Measurements from ENCODE around the gene NFKB2. TPM values are rescaled to one million over a fixed set of nuclear protein-coding genes. Genes with fewer than 3 reads are reported as not detected.

Gene NFKB2
- total and polyA plus RNA-seq, 10 donors: 34.7 to 161 (median 57.1) TPM

DNA sequence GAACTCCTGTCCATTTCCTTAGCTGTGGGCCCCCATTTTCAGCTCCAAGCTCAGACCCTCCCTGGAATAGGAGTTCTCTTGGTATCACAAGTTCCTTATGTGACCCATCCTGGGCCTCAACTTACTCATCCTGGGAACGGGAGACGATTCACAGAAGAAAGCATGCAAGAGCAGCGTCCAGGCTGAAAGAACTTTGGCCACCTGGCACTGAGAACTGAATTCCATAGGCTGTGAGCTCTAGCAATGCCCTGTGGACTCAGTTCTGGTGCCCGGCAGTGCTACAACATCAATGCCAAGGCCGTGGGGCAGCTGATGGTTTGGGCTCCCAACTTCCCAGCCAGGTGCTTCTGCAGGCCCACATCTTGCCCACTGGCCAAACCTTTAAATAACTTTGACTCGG lies 40.8 kb downstream of the NFKB2 start:
- Histone ChIP-seq H3K9me3 (no peaks in the 10 kb centered on the region), H3K27me3 (replicated peaks in 1 of 7) (peaks cover 0 to 9% (median 0%) of the 10 kb centered on the region in 7 donors), H3K4me1 (peaks cover 18 to 55% (median 45%) of the 10 kb centered on the region in 6 donors), H3K4me3 (peak overlapping the region in 3 of 8 donors; percentile 14 to 60 (median 34)), H3K36me3 (no peaks in the 10 kb centered on the region), H3K27ac (peak overlapping the region in 3 of 8 donors; percentile 78 to 93 (median 87))
- DNase-seq: no peak
- intact Hi-C loops (cut with DNase I; ENCODE audit: low total_unique reads): no loop called here
- 60 to 83% (median 62%) methylated on average over 5 to 6 of the region's 6 CpGs for WGBS, 5 donors
- no peak for TF ChIP-seq POLR2A (IDR thresholded peaks at IDR 0.05)
- no peak for TF ChIP-seq CTCF (IDR thresholded peaks at IDR 0.05 in 8 of 11, conservative IDR thresholded peaks at IDR 0.05 in 3 of 11)
- no peak for TF ChIP-seq POLR2AphosphoS5 (IDR thresholded peaks at IDR 0.05)

DNA sequence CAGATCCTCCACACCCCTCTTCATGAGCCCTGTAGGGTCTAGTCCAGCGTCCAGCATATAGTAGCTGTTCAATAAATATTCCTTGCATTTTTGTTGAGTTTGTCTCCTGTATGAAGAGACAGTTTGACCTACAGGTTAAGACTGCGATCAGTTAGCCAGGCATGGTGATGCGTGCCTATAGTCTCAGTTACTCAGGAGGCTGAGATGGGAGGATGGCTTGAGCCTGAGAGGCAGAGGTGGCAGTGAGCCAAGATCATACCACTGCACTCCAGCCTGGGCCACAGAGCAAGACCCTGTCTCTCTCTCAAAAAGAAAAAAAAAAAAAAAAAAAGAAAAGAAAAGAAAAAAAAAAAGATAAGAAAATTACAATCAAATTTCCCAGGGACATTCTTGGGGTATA lies 42.0 kb downstream of the NFKB2 start:
- H3K4me3 ChIP-seq: no peak overlapping the region
- H3K27ac ChIP-seq: no peak overlapping the region
- H3K36me3 ChIP-seq: no peaks in the 10 kb centered on the region
- intact Hi-C loops (cut with DNase I; ENCODE audit: low total_unique reads): no loop called here
- TF ChIP-seq CTCF (IDR thresholded peaks at IDR 0.05 in 8 of 11, conservative IDR thresholded peaks at IDR 0.05 in 3 of 11) (no peak), POLR2A (IDR thresholded peaks at IDR 0.05) (no peak), POLR2AphosphoS5 (IDR thresholded peaks at IDR 0.05) (no peak)
- peaks cover 0 to 9% (median 0%) of the 10 kb centered on the region in 7 donors for H3K27me3 ChIP-seq (replicated peaks in 1 of 7)
- WGBS, 5 donors: 93 to 96% (median 95%) methylated on average over 3 of the region's 3 CpGs
- H3K9me3 ChIP-seq: no peaks in the 10 kb centered on the region
- no peak for DNase-seq
- H3K4me1 ChIP-seq: peaks cover 11 to 45% (median 35%) of the 10 kb centered on the region in 6 donors

GRCh38 chr10:102438374-102438773 lies 42.9 kb downstream of the NFKB2 start:
- H3K4me1 ChIP-seq: peaks cover 8 to 37% (median 28%) of the 10 kb centered on the region in 6 donors
- 31 to 56% (median 35%) methylated on average over 1 of the region's 1 CpG for WGBS, 5 donors
- H3K27ac ChIP-seq: no peak overlapping the region
- no peaks in the 10 kb centered on the region for H3K36me3 ChIP-seq
- intact Hi-C loops (cut with DNase I; ENCODE audit: low total_unique reads): no loop called here
- H3K4me3 ChIP-seq: no peak overlapping the region
- H3K9me3 ChIP-seq: no peaks in the 10 kb centered on the region
- TF ChIP-seq POLR2A (IDR thresholded peaks at IDR 0.05) (no peak), CTCF (IDR thresholded peaks at IDR 0.05 in 8 of 11, conservative IDR thresholded peaks at IDR 0.05 in 3 of 11) (no peak)
- peaks cover 0 to 9% (median 0%) of the 10 kb centered on the region in 7 donors for H3K27me3 ChIP-seq (replicated peaks in 1 of 7)
- DNase-seq: no peak

- peaks cover 0 to 9% (median 6%) of the 10 kb centered on the region in 6 donors for H3K4me1 ChIP-seq
- no peaks in the 10 kb centered on the region for H3K36me3 ChIP-seq
- H3K9me3 ChIP-seq: no peaks in the 10 kb centered on the region
- no peaks in the 10 kb centered on the region for H3K27me3 ChIP-seq (replicated peaks in 1 of 7)
- DNase-seq: no peak
- H3K27ac ChIP-seq: no peak overlapping the region
- WGBS, 5 donors: 63 to 80% (median 64%) methylated on average over 2 of the region's 2 CpGs
- no peak for TF ChIP-seq CTCF (IDR thresholded peaks at IDR 0.05 in 8 of 11, conservative IDR thresholded peaks at IDR 0.05 in 3 of 11)
- TF ChIP-seq POLR2AphosphoS5 (IDR thresholded peaks at IDR 0.05): no peak
- no peak for TF ChIP-seq POLR2A (IDR thresholded peaks at IDR 0.05)
- intact Hi-C loops (cut with DNase I; ENCODE audit: low total_unique reads): no loop called here
- H3K4me3 ChIP-seq: no peak overlapping the region
Observed at GRCh38 chr10:102444851-102445250, 49.3 kb downstream of the NFKB2 start.

Data from spleen (tissue), 11 donors.